Brain pericyte (primary cell): Measurements from ENCODE around the gene DTX4.
A peak's percentile ranks its signal among the peaks of the same experiment; 100 is the strongest.
"Not testable (repeated sequence)": the region's sequence is repeated elsewhere in the genome, so short reads cannot be mapped to it uniquely, and the experiment has no call there.

ENCODE experiments used
- DNase-seq: peaks from one replicate; pipeline ENCODE4 v3.0.0-alpha.2; 2012; ENCODE audit warnings: low read depth, low spot score

Gene DTX4

GRCh38 chr11:59171508-59172322 lies at the start of gene DTX4:
DTX4 (plus strand) TSS chr11:59172132; CDS start chr11:59172596, 464 bp downstream.
- DNase-seq: peak; percentile 60

GRCh38 chr11:59135648-59136461 lies 36.1 kb upstream of the DTX4 start:
- DNase-seq: peak; percentile 47

GRCh38 chr11:59136551-59136950 lies 35.4 kb upstream of the DTX4 start:
- not testable (repeated sequence) for DNase-seq

GRCh38 chr11:59137190-59137589 lies 34.7 kb upstream of the DTX4 start:
- DNase-seq: no peak

- DNase-seq: no peak
Observed at GRCh38 chr11:59138643-59139042, 33.3 kb upstream of the DTX4 start.

- DNase-seq: no peak
Observed at GRCh38 chr11:59141191-59141590, 30.7 kb upstream of the DTX4 start.

GRCh38 chr11:59141673-59142460 lies 30.1 kb upstream of the DTX4 start:
- no peak for DNase-seq

- DNase-seq: peak; percentile 54
Observed at GRCh38 chr11:59142530-59143507, 29.1 kb upstream of the DTX4 start, which contains the start of gene FAM111A. FAM111A (plus strand) TSS chr11:59142856; CDS start chr11:59148873, 6,017 bp downstream.

GRCh38 chr11:59144096-59144495 lies 27.8 kb upstream of the DTX4 start:
- no peak for DNase-seq

- peak; percentile 33 for DNase-seq
Observed at GRCh38 chr11:59144579-59145345, 27.2 kb upstream of the DTX4 start.

- DNase-seq: no peak
Observed at GRCh38 chr11:59145534-59145933, 26.4 kb upstream of the DTX4 start.

- no peak for DNase-seq
Observed at GRCh38 chr11:59151761-59152160, 20.2 kb upstream of the DTX4 start.

GRCh38 chr11:59152312-59152951 lies 19.5 kb upstream of the DTX4 start:
- no peak for DNase-seq

GRCh38 chr11:59154610-59155009 lies 17.3 kb upstream of the DTX4 start:
- no peak for DNase-seq

GRCh38 chr11:59157433-59157832 lies 14.5 kb upstream of the DTX4 start:
- no peak for DNase-seq

- peak; percentile 34 for DNase-seq
Observed at GRCh38 chr11:59158206-59159068, 13.5 kb upstream of the DTX4 start.

- no peak for DNase-seq
Observed at GRCh38 chr11:59164028-59164427, 7.9 kb upstream of the DTX4 start.

GRCh38 chr11:59172345-59173079 lies 580 bp downstream of the DTX4 start:
- no peak for DNase-seq
